AG04449 (cell line): ENCODE results near the gene ZNF407.

ENCODE experiments used
- CTCF ChIA-PET: fragments of 350-600 bp; formaldehyde crosslinking; extraction: SDS; loops from one replicate; lab custom pipeline; 2021; ENCODE audit warnings: antibody characterized with exemption; lab: Yijun Ruan, JAX
- POLR2A ChIA-PET: fragments of 400-600, 350-600 bp; formaldehyde crosslinking; extraction: SDS; loops from one replicate; lab custom pipeline; 2020; ENCODE audit warnings: antibody characterized with exemption, inconsistent platforms; lab: Yijun Ruan, JAX
- DNase-seq: peaks from one replicate; pipeline ENCODE4 v3.0.0-alpha.2; 2010; ENCODE audit warnings: low read depth, low spot score
- H3K4me3 ChIP-seq: 2 replicates; pipeline ENCODE4 v1.5.1; 2011; ENCODE audit warnings: low read depth, mild to moderate bottlenecking, control low read depth, low read length
- CTCF ChIP-seq: IDR thresholded peaks from one replicate; pipeline ENCODE4 v1.5.1; 2011; ENCODE audit warnings: mild to moderate bottlenecking, moderate library complexity, low read length, control low read depth, inconsistent platforms; ENCODE audit not compliant: insufficient read depth; ENCODE audit errors: missing control alignments

Gene ZNF407

GRCh38 chr18:74935434-74935833, 337.8 kb downstream of the ZNF407 start:
- no peak overlapping the region for H3K4me3 ChIP-seq
- ChIA-PET POLR2A (no interaction called here), CTCF (interaction anchor here (1.2 kb wide), 1 partner anchor 12 kb away, joined by 3 read pairs; no protein-coding TSS in a partner anchor)
- no peak for TF ChIP-seq CTCF
- DNase-seq: no peak

- ChIA-PET POLR2A (no interaction called here), CTCF (no interaction called here)
- DNase-seq: no peak
- no peak for TF ChIP-seq CTCF
- no peak overlapping the region for H3K4me3 ChIP-seq
Observed at GRCh38 chr18:74936343-74936742, 338.7 kb downstream of the ZNF407 start.

- ChIA-PET CTCF (no interaction called here), POLR2A (no interaction called here)
- H3K4me3 ChIP-seq: no peak overlapping the region
- no peak for DNase-seq
- no peak for TF ChIP-seq CTCF
Observed at GRCh38 chr18:74937291-74937690, 339.6 kb downstream of the ZNF407 start.

- no peak for TF ChIP-seq CTCF
- DNase-seq: no peak
- ChIA-PET CTCF (no interaction called here), POLR2A (no interaction called here)
- H3K4me3 ChIP-seq: no peak overlapping the region
Observed at GRCh38 chr18:74940856-74941255, 343.2 kb downstream of the ZNF407 start.

- ChIA-PET POLR2A (no interaction called here), CTCF (no interaction called here)
- no peak overlapping the region for H3K4me3 ChIP-seq
- TF ChIP-seq CTCF: no peak
- no peak for DNase-seq
Observed at GRCh38 chr18:74942319-74942910, 344.7 kb downstream of the ZNF407 start.

GRCh38 chr18:74944676-74945075, 347.0 kb downstream of the ZNF407 start:
- no peak for TF ChIP-seq CTCF
- no peak overlapping the region for H3K4me3 ChIP-seq
- ChIA-PET POLR2A (no interaction called here), CTCF (interaction anchor here (2.0 kb wide), 1 partner anchor 291 kb away, joined by 5 read pairs; no protein-coding TSS in a partner anchor)
- DNase-seq: no peak
